Esophagus squamous epithelium (tissue), 4 donors: ENCODE data around the gene GTF2IRD1.
"Not testable (repeated sequence)": the region's sequence is repeated elsewhere in the genome, so short reads cannot be mapped to it uniquely, and the experiment has no call there.

Experiments
- CTCF ChIP-seq, 6 experiments: fragments of 450-650 bp in 4 of 6; fragments of 200-600 bp in 2 of 6; sonication (generic) in 2 of 6; IDR thresholded peaks; one replicate each; pipeline ENCODE4 v1.5.1; 2016 to 2019; ENCODE audit warnings: antibody characterized with exemption in 6 of 6, mild to moderate bottlenecking in 4 of 6, moderate library complexity in 4 of 6
- POLR2A ChIP-seq, 4 donors: fragments of 450-650 bp; IDR thresholded peaks; one replicate each; pipeline ENCODE4 v1.6.1; 2017; ENCODE audit warnings: antibody characterized with exemption in 4 of 4, mild to moderate bottlenecking in 4 of 4, moderate library complexity in 3 of 4

DNA sequence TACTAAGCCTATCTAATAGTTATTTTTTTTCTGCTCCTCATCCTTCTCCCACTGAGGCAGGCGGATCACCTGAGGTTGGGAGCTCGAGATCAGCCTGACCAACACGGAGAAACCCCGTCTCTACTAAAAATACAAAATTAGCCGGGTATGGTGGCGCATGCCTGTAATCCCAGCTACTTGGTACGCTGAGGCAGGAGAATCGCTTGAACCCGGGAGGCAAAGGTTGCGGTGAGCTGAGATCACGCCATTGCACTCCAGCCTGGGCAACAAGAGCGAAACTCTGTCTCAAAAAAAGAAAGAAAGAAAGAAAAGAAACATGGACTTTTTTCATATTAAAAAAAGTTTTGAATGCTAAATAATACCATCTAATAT is 197.4 kb downstream of the GTF2IRD1 start:
- TF ChIP-seq CTCF, POLR2A (IDR thresholded peaks at IDR 0.05): not testable (repeated sequence)
